Heart left ventricle (tissue), 13 donors: Measurements from ENCODE around the gene MLST8.

Experiments
- POLR2A ChIP-seq, 2 donors: fragments of 450-650 bp; IDR thresholded peaks; one replicate each; pipeline ENCODE4 v1.6.1; 2017; ENCODE audit warnings: antibody characterized with exemption in 2 of 2, mild to moderate bottlenecking in 2 of 2, moderate library complexity in 2 of 2
- TF ChIP-seq, protein P1 (sequence below), 12 donors: fragments of 200-600 bp; sonication (generic) in 4 of 12; IDR thresholded peaks; one replicate each; pipeline versions ENCODE4 v1.5.0 to v1.8.0; 2018 to 2022; ENCODE audit warnings: antibody characterized with exemption in 12 of 12, mild to moderate bottlenecking in 5 of 12
- donor health status: ischemic (EF 13 %, LVEDD 7.1; RV severe dilation, severe dysfunction).
- donor health status: DM: no; HTN: yes; CAD: no.
- donor health status: DM: no; HTN: no; CAD: no.
- donor health status: ischemic (EF 25% LVEDD 6.9; RV normal size, moderate dysfunction).
- donor health status: ischemic (EF 25% LVEDD 5.7; RV mildly dilated, moderate dysfunction).
- donor health status: ischemic (EF 35%, LVEDD 5.7; RV mildly dilated, moderate dysfunction).
- donor health status: nonischemic (EF 11% LVEDD 7.7; RV severe dilation, severe dysfunction).
- donor health status: DM: yes; HTN: yes; CAD: no.
- donor health status: PGD.
- donor health status: ischemic (EF 29% LVEDD 5.4; RV normal size, mild dysfunction).
- donor health status: nonischemic (EF 23%, LVEDD 6.1; RV moderate dilation, normal function).

DNA sequence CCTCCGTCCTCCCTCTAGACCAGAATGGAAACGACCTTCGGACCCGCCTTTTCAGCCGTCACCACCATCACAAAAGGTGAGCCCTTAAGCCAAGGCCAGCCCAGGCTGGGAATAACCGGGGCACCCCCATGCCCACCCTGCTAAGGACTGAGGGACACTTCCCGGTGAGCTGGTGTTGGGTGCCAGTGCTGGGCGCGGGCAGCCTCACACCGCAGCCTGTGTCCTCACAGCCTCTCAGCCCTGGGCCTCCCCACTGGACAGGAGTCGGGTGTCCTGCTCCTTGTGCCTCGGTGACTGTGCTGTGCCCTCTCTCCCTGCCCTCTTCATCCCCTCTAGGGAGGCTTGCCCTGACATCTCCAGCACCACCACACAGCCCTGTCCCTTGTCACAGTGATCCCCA is 39.4 kb upstream of the MLST8 start:
- no peak for TF ChIP-seq POLR2A (IDR thresholded peaks at IDR 0.05)
- TF ChIP-seq, protein P1, sequence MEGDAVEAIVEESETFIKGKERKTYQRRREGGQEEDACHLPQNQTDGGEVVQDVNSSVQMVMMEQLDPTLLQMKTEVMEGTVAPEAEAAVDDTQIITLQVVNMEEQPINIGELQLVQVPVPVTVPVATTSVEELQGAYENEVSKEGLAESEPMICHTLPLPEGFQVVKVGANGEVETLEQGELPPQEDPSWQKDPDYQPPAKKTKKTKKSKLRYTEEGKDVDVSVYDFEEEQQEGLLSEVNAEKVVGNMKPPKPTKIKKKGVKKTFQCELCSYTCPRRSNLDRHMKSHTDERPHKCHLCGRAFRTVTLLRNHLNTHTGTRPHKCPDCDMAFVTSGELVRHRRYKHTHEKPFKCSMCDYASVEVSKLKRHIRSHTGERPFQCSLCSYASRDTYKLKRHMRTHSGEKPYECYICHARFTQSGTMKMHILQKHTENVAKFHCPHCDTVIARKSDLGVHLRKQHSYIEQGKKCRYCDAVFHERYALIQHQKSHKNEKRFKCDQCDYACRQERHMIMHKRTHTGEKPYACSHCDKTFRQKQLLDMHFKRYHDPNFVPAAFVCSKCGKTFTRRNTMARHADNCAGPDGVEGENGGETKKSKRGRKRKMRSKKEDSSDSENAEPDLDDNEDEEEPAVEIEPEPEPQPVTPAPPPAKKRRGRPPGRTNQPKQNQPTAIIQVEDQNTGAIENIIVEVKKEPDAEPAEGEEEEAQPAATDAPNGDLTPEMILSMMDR (IDR thresholded peaks at IDR 0.05) = no peak
